ENCODE data around the gene ST6GALNAC5.

DNA sequence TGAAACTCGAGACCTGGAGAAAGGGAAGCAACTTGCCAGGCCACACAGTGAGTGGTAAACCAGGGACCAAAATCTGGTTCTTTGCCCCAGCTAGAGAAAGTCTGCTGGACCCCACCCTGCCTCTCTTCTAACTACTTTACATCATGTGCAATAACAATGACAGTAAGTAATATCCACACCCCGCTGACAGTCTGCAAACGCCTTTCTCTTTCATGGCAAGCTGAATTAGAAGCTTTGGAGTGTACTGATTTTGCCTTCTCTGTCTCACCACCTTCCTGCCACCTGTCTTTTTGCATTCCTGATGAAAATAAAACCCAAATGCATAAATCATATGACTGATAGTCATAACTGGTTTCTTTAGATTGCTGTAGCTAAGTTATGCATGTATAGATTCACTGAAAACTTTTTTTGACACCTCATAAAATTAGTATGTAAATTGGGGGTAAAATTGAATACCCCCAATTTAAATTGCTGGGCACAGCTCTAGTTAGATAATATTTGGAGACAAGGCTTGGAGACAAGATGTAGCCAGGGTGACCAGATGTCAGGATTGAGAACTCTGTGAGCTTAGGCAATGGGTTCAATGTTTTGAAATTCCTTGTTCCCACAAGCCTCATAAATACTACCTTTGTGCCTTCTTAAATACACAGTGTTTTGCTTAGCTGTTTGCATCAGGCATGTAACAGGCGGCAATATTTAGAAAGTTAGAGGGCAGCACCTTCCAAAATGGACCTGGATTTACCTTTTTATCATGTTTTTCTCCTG lies 73.5 kb downstream of the ST6GALNAC5 start:
- TF ChIP-seq, protein P1, sequence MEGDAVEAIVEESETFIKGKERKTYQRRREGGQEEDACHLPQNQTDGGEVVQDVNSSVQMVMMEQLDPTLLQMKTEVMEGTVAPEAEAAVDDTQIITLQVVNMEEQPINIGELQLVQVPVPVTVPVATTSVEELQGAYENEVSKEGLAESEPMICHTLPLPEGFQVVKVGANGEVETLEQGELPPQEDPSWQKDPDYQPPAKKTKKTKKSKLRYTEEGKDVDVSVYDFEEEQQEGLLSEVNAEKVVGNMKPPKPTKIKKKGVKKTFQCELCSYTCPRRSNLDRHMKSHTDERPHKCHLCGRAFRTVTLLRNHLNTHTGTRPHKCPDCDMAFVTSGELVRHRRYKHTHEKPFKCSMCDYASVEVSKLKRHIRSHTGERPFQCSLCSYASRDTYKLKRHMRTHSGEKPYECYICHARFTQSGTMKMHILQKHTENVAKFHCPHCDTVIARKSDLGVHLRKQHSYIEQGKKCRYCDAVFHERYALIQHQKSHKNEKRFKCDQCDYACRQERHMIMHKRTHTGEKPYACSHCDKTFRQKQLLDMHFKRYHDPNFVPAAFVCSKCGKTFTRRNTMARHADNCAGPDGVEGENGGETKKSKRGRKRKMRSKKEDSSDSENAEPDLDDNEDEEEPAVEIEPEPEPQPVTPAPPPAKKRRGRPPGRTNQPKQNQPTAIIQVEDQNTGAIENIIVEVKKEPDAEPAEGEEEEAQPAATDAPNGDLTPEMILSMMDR (IDR thresholded peaks at IDR 0.05 in 4 of 5, conservative IDR thresholded peaks at IDR 0.05 in 1 of 5): no peak
- TF ChIP-seq POLR2A (IDR thresholded peaks at IDR 0.05): no peak

Measured in gastrocnemius medialis (tissue), 4 donors.